Spleen (tissue), 7 donors: ENCODE results near the gene FGR.

Experiments
- POLR2A ChIP-seq, 3 donors: fragments of 450-650 bp; IDR thresholded peaks; one replicate each; pipeline ENCODE4 v1.5.1; 2017; ENCODE audit warnings: antibody characterized with exemption in 3 of 3, mild to moderate bottlenecking in 1 of 3
- TF ChIP-seq, protein P1 (sequence below), 11 experiments: fragments of 200-600 bp in 7 of 11; fragments of 450-650 bp in 4 of 11; sonication (generic) in 4 of 11; IDR thresholded peaks in 8 of 11; conservative IDR thresholded peaks in 3 of 11; 1 replicate in 7 of 11; 2 replicates in 4 of 11; pipeline versions ENCODE4 v1.4.0 to v1.8.0; 2016 to 2021; ENCODE audit warnings: antibody characterized with exemption in 11 of 11, inconsistent platforms in 4 of 11, mild to moderate bottlenecking in 1 of 11
- donor health status: DM: no; HTN: no; CAD: no; lungs with moderate emphysema.
- donor health status: DM: no; HTN: no; CAD: no.
- donor health status: DM: no; HTN: no; CAD: no.

GRCh38 chr1:27614043-27614624, 20.9 kb downstream of the FGR start:
- TF ChIP-seq, protein P1, sequence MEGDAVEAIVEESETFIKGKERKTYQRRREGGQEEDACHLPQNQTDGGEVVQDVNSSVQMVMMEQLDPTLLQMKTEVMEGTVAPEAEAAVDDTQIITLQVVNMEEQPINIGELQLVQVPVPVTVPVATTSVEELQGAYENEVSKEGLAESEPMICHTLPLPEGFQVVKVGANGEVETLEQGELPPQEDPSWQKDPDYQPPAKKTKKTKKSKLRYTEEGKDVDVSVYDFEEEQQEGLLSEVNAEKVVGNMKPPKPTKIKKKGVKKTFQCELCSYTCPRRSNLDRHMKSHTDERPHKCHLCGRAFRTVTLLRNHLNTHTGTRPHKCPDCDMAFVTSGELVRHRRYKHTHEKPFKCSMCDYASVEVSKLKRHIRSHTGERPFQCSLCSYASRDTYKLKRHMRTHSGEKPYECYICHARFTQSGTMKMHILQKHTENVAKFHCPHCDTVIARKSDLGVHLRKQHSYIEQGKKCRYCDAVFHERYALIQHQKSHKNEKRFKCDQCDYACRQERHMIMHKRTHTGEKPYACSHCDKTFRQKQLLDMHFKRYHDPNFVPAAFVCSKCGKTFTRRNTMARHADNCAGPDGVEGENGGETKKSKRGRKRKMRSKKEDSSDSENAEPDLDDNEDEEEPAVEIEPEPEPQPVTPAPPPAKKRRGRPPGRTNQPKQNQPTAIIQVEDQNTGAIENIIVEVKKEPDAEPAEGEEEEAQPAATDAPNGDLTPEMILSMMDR (IDR thresholded peaks at IDR 0.05 in 8 of 11, conservative IDR thresholded peaks at IDR 0.05 in 3 of 11), result no peak
- TF ChIP-seq POLR2A (IDR thresholded peaks at IDR 0.05), result no peak
